HEK293T (cell line): ENCODE measurements around the gene MGMT.

Source experiments
- ARNT ChIP-seq: fragments of 450-650 bp; IDR thresholded peaks from 2 replicates; pipeline ENCODE4 v1.6.1; 2017; ENCODE audit warnings: mild to moderate bottlenecking
- ELF4 ChIP-seq: fragments of 450-650 bp; IDR thresholded peaks from 2 replicates; pipeline ENCODE4 v1.6.1; 2017; ENCODE audit warnings: antibody characterized with exemption
- FOXA1 ChIP-seq: fragments of 450-650 bp; IDR thresholded peaks from 2 replicates; pipeline ENCODE4 v1.6.1; 2016; ENCODE audit warnings: mild to moderate bottlenecking
- FOXK2 ChIP-seq: fragments of 450-650 bp; IDR thresholded peaks from 2 replicates; pipeline ENCODE4 v1.6.1; 2016; ENCODE audit warnings: mild to moderate bottlenecking
- FOXM1 ChIP-seq: fragments of 450-650 bp; IDR thresholded peaks from 2 replicates; pipeline ENCODE4 v1.6.1; 2017; ENCODE audit warnings: mild to moderate bottlenecking, borderline replicate concordance
- HDGF ChIP-seq: fragments of 450-650 bp; IDR thresholded peaks from 2 replicates; pipeline ENCODE4 v1.6.1; 2017; ENCODE audit warnings: antibody characterized with exemption, borderline replicate concordance
- LEF1 ChIP-seq: fragments of 450-650 bp; IDR thresholded peaks from 2 replicates; pipeline ENCODE4 v1.6.1; 2017; ENCODE audit warnings: mild to moderate bottlenecking, borderline replicate concordance
- NFRKB ChIP-seq: fragments of 450-650 bp; IDR thresholded peaks from 2 replicates; pipeline ENCODE4 v1.6.1; 2016; ENCODE audit warnings: mild to moderate bottlenecking, moderate library complexity
- SP1 ChIP-seq: fragments of 450-650 bp; IDR thresholded peaks from 2 replicates; pipeline ENCODE4 v1.6.1; 2017
- SUZ12 ChIP-seq: fragments of 450-650 bp; IDR thresholded peaks from 2 replicates; pipeline ENCODE4 v1.6.1; 2016; ENCODE audit warnings: mild to moderate bottlenecking
- ZNF384 ChIP-seq: fragments of 450-650 bp; IDR thresholded peaks from 2 replicates; pipeline ENCODE4 v1.6.1; 2016

DNA sequence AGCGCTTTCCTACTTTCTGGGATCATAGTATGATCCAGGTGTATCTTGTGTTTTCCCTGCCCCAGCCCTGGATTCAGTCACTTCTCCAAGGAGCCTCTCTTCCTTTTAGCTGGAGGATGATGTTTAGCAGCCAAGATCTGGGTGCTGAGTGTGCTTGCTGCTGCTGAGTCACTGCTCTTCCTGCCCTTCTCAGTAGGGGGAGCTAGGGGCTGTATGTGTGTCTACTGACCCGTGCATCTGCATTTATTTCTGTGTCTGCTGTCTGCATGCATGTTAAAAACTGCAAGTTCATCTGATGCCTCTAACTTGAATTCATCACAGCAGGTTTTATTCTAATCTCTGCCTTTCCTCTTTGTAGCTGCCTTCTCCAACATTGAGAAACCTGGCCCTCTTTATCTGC, 31.6 kb downstream of the MGMT start:
- TF ChIP-seq SUZ12 (no peak), HDGF (no peak), FOXM1 (no peak), LEF1 (no peak), NFRKB (no peak), SP1 (no peak), ZNF384 (no peak), ELF4 (no peak), FOXK2 (no peak), FOXA1 (no peak), ARNT (no peak)
